Epidermal melanocyte (primary cell): ENCODE data around the gene ST8SIA6.
"Not testable (repeated sequence)": the region's sequence is repeated elsewhere in the genome, so short reads cannot be mapped to it uniquely, and the experiment has no call there.

ENCODE experiments used
- DNase-seq: peaks from one replicate; pipeline ENCODE4 v3.0.0; 2011; ENCODE audit warnings: low spot score; ENCODE audit not compliant: insufficient read length

The ST8SIA6 gene

GRCh38 chr10:17454161-17455014 is at the start of gene ST8SIA6:
TSS of gene ST8SIA6 (minus strand) at chr10:17454595. CDS start at chr10:17454255, 340 bp downstream.
- DNase-seq = no peak

DNA sequence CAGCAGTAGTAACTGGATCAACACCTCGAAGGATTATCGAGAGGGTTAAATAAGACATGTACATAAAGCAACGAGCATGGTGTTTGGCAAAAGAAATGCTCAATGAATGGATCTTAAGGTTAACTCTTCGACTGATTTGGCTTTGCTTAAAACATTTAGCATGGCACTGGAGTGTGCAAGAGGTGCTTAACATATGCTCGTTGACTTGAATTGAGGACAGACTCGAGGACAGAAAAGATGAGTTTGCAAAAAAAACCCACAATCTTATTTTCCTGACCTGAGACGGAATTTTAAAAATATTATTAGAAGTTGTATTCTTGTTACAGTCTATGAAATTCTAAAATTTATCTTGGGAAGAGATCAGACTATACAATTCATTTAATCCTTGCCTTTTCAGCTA is 49.4 kb upstream of the ST8SIA6 start:
- no peak for DNase-seq

DNA sequence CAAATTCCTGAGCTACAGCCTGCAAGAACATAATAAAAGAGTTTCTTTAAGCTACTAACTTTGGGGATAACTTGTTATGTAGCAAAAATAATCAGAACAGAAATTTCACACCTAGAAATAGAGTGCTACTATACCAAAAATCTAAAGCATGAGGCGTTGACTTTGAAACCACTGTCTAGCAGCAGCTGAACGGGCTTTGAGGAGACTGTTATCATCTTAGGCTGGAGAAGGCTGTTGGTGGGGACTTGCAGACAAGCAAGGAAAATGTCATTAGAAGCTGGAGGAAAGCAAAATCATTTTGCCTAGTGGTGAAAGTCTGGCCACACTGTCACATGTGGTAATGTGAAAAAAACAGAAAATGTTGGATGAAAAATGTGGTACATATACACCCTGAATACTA is 48.4 kb upstream of the ST8SIA6 start:
- DNase-seq = no peak

GRCh38 chr10:17499014-17499413 is 44.6 kb upstream of the ST8SIA6 start:
- not testable (repeated sequence) for DNase-seq

- no peak for DNase-seq
Observed at GRCh38 chr10:17497446-17498030, 43.1 kb upstream of the ST8SIA6 start.

- no peak for DNase-seq
Observed at GRCh38 chr10:17494626-17495260, 40.3 kb upstream of the ST8SIA6 start.

DNA sequence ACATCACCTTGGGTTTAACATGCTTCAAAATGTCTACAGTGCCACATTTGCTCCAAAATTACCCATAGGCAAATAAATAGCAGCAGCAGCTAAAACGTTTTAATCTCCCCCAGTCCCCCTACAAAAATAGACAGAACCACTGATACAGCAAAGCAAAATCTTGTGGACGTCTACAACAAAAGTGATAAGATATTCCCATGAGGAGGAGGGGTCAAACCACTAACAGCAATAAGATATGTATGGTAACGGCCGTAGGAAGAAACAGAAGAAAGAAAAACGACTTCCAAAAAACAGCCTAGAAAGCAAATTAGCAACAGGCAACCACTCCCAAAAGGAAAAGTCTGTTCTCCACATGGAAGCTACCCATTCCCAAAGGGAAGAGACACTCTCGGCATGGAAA is 34.5 kb upstream of the ST8SIA6 start:
- no peak for DNase-seq

DNA sequence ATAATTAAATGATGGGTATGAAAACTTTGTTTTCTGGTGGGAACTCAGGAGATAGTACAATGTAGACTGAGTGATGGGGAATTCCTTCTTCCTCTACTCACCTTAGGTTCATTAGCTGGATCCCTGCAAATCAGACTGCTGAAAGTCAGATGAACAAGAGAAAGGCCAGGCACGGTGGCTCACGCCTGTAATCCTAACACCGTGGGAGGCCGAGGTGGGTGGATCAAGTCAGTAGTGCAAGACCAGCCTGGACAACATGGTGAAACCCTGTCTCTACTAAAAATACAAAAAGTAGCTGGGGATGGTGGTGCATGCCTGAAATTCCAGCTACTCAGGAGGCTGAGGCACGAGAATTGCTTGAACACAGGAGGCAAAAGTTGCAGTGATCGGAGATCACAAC is 28.7 kb upstream of the ST8SIA6 start:
- DNase-seq = no peak

DNA sequence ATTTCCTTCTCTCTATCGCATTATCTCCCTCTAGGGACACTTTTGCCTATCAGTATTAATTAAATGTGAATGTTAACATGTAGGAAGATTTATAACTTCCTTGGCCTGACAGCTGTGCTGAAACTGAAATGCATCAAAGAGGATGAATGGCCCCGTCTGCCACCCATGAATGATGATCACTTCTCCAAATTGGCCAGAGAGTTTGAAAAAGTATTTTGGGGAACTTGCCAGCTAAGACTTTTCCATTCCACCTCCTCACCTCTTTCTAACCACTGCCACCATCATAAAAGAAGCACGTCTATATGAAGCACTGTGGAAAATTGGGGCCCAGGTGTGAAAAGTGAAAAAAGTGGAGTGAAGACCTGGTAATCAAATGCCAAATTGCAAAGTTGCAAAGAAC is 25.4 kb upstream of the ST8SIA6 start:
- no peak for DNase-seq

- DNase-seq = no peak
Observed at GRCh38 chr10:17479015-17479615, 24.7 kb upstream of the ST8SIA6 start.

DNA sequence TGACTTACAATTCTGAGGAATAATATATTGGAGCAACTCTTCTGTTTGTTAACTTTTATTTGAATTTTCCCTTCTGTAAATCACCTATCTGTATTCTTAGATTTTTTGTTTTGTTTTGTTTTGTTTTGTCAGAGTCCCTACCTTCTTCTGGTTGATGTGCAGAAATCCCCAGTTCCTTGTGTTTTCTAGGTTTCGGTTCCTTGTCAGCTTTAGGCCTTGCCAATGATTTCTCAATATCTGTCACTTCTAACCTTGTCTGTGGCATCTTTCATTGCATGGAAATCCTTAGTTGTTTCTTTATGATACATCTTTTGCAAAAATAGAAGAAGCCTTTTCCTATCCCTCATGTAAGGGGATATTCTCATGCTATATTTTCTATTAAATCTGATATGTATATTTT is 21.7 kb upstream of the ST8SIA6 start:
- DNase-seq = no peak

DNA sequence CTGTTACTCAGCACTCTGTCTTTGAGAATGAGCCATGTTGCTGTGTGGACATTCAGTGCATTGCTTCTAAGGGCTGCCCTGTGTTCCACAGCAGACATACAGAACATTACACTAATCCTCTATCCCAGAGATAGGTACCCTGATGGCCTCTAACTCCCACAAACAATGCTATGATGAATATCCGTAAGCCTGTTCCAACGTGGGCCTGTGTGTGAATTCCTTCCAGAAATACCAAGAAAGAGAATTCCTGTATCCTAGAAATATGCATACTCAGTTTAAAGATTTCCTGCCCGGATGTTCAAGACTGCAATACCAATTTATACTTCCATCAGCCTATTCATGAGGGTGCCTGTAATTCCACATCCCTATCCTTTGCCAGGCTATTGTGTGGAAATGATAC is 21.3 kb upstream of the ST8SIA6 start:
- no peak for DNase-seq

GRCh38 chr10:17474595-17475323 is 20.4 kb upstream of the ST8SIA6 start:
- DNase-seq = no peak

GRCh38 chr10:17473228-17473950 is 19.0 kb upstream of the ST8SIA6 start:
- DNase-seq = no peak

DNA sequence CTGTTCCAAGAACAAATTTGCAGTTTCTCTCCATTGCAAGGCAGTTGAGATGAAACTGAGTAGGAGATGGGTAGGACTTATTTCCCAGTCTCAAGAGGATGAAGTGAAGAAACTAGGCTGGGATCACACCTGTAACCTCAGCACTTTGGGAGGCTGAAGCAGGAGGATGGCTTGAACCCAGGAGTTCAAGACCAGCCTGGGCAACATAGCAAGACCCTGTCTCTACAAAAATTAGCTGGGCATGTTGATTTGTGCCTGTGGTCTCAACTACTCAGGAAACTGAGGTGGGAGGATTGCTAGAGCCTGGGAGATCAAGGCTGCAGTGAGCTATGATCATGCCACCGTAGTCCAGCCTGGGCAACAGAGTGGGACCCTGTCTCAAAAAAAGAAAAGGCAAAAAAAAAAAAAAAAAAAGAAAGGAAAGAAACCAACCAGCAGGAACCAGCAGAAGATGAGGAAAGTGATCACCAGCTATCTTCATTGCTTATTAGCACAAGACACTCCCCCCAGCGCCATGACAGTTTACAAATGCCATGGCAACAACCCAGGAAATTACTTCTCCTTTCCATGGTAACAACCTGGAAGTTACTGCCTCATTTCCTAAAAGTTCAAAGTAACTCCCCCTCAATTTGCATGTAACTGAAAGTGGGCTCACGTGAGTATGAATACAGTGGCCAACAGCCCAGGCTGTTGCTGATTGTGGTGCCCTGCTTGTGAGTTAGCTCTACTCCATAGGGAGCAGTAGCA is 18.3 kb upstream of the ST8SIA6 start:
- DNase-seq = no peak

GRCh38 chr10:17470246-17470645 is 15.9 kb upstream of the ST8SIA6 start:
- no peak for DNase-seq

- DNase-seq = no peak
Observed at GRCh38 chr10:17465328-17466125, 11.1 kb upstream of the ST8SIA6 start.

- DNase-seq = no peak
Observed at GRCh38 chr10:17464545-17464944, 10.2 kb upstream of the ST8SIA6 start.

DNA sequence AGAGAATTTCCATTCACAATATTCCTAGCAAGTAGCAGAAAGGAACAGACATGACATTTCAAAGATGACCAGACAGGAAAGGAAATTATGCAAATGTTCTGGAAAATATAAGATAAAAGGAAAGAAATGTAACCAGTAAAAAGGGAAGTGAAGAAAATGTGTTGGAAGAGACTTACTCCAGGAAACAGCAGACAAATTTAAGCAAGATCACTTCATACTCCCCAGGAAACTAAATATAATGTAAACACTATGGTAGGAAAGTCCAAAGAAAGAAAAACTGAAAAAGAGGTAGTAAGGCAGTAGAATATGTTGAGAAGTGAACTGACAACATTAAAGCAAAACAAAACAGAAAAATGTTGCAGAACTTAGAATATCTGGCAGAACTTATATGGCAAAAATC is 6.4 kb upstream of the ST8SIA6 start:
- DNase-seq = no peak
